HG03039 (cell line): ENCODE results near the gene ZMYM1.
"Not testable (repeated sequence)": the region's sequence is repeated elsewhere in the genome, so short reads cannot be mapped to it uniquely, and the experiment has no call there.

Source experiments
- ATAC-seq: cut with Tn5 transposase; IDR thresholded peaks from one replicate; pipeline ENCODE4 v1.9.1; 2021; ENCODE audit warnings: mild to moderate bottlenecking, moderate library complexity; ENCODE audit not compliant: unreplicated experiment

ZMYM1 gene

DNA sequence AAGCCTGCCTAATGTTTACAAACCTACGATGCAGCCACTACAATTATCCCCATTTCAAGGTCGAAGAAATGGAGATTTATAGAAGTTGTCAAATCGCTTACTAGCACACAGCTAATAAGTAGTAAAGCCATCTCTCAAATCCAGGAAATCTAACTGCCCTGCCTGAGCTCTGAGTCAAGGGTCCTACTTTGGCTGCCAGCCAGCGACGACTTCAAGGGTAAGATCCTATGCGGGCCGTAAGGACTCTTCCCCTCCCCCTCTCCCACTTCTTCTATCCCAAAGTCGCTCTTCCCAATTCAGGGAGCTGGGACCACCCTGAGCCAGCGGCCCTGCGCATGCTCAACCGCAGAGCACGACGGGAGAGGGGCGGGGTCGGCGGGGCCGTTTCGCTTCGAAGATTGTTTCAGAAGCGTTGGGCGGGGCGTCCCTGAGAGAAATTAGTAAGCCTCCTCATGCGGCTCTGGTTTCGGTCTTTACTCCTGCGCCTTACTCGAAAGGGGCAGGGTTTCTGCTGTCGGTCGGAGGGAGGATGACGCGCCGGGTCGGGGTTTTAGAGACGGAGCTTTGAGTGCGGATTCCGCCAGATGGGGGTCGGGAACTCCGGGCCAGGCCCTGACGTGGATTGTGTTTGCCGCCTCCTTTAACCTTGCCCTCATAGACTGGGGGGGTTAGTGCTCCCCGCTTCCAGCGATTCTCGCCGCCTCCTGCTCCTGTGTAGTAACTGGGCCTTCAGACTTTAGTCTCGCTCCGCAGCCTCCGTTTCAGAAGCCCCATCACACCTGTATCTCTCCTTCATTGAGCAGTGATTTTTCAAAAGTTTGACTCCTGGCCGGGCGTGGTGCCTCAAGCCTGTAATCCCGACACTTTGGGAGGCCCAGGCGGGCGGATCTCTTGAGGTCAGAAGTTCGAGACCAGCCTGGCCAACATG is at the start of gene ZMYM1:
TSS of gene ZMYM1 (plus strand) at position 383 of the 928 bp plus-strand sequence. CDS start 14,603 bp downstream, outside the sequence.
- ATAC-seq = peak; percentile 92

DNA sequence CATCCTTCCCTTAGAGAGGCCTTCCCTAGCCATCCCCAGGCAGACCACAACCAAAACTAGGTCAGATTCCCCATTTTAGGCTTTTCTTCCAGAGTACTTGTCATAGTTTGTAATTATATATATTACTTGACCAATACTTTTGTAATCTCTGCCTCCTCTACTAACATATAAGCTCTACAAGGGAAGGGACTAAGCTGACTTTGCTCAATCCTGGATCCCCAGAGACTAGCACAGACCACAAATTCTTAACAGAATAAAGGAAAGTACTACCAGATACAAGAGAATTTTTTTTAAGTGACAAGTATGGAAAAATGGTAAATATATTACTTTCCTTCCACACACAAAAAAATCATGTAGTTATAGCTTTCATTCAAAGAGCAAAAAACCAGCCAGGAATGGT is 49.4 kb upstream of the ZMYM1 start:
- no peak for ATAC-seq

DNA sequence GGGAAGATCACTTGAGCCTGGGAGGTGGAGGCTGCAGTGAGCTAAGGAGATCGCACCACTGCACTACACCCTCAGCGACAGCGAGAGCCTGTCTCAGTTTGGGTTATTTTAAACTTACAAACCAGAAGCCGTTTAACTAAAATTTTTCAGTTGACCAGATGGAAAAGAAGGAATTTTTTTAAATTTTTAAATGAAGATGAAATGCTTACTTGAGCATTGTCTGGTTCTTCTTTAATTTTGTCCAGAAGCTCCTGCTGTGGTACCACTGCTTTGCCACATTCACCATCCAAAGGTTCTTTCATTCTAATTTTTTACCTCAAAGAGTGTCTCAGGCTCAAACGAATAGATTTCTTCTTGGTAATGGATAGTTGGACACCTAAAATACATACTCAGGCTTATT is 48.8 kb upstream of the ZMYM1 start:
- no peak for ATAC-seq

DNA sequence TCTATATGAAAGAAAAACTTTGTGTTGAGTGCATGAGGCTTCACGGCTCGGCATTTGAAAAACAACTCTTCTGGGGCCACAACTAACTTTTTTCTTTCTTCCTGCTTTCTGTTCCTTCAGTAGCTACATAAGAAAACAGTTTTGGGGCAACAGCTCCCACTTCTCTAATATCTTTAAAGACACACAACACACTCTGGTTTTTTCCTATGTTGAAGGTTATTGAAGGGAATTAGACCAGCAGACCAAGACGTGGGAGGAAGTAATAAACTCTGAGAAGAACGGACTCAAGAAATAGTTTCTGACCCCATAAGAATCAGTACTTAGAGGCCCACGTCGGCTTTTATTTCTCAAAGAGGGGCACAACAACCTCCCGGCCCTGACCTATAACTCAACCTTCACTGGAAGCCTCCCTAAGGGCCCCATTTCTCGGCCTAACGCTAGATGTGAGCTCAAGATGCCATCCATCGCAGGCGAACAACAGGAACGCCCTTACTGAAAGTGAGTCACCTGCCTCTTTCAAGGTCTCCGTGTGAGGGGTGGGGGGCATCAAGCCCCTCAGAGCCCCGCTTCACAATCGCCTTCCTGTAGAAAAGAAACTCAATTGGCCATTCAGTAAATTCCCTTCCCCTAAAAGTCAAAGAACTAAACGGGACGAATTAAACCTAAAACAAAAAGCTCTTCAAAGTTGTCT is 48.3 kb upstream of the ZMYM1 start:
- no peak for ATAC-seq

DNA sequence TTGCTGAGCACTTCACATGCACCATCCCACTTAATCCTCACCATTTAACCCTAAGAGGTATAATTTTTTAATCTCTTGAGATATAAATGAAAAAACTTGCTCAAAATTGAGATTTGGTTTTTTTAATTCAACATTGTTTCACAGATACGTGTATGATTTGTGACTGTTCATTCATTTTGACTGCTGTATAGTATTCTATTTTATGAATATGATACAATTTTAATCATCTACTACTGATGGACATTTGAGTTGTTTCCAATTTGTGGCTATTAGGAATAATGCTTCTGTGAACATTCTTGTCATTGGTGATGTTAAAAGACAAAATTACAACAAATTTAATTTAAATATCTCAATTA is 46.8 kb upstream of the ZMYM1 start:
- no peak for ATAC-seq

DNA sequence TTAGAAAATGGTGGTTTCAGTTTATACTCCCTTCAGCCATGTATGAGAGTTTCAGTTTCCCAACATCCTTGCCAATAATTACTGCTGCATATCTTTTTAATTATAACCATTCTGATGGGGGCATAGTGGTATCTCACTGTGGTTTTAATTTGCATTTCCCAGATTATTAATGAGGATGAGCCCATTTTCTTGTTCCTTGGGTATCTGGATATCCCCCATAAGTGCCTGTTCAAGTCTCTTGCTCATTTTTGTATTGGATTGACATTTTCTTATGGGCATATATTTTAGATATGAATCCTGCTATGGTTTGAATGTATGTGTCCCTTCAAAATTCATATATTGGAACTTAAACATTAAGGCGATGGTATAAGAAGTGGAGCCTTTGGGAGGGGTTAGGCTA is 45.8 kb upstream of the ZMYM1 start:
- no peak for ATAC-seq

DNA sequence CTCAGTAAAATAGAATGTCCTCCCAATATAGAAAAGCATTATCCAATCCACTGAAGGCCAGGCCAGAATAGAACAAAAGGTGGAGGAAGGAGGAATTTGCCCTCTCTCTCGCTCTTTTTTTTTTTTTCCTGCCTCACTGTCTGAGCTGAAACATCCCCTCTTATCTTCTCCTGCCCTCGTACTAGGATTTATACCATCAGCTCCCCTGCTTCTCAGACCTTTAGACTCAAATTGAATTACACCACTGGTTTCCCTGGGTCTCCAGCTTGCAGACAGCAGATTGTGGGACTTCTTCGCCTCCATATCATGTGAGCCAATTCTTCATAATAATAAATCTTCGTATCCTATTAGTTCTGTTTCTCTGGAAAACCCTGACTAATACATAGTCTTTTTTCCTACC is 42.6 kb upstream of the ZMYM1 start:
- no peak for ATAC-seq

DNA sequence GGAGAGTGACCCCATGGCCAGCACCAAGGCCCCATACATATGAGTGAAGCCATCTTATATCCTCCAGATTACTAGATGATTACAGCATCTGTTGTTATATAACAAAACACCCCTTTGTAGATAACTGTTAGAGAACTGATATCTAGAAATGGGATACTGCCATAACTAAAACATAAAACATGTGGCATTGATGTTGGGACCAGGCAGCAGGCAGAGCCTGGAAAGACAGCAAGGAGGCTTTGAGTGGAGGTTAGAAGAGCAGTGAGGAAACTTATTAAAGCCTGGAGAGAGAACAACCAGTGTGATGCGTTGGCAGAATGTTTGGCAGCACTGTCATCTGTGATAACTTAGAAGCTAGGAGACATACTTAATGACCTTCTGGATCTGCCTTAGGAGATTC is 42.0 kb upstream of the ZMYM1 start:
- no peak for ATAC-seq

DNA sequence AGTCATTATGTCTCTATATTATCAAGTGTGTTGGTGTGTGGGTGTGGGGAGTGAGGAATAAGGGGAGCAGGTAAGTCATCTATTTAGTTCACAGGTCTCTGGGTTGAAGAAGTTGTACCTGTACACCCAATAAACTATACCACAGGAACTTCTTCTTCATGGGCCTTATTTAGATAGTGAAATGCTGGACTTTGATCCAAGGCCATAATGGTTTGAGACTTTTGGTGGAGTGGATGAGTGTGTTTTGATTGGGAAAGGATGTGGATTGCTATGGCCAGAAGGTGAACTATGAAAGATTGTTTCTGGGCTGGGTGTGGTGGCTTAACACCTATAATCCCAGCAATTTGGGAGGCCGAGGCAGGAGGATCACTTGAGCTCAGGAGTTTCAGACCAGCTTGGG is 40.5 kb upstream of the ZMYM1 start:
- ATAC-seq = no peak

DNA sequence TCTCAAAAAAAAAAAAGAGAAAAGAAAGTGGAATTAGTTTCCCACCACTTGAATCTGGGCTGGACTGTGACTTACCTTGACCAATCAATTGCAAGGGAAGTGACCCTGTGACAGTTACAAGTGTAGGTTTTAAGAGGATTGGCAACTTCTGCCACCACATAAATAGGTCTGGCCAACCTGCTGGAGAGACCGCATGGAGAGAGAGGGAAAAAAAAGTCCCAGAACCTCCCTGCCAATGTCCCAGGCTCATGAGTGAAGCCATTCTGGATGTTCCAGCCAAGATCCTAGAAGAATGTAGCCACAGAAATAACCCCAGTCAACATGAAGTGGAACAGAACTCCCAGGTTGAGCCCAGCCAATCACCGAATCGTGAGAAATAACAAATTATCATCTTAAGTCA is 35.7 kb upstream of the ZMYM1 start:
- ATAC-seq = no peak

DNA sequence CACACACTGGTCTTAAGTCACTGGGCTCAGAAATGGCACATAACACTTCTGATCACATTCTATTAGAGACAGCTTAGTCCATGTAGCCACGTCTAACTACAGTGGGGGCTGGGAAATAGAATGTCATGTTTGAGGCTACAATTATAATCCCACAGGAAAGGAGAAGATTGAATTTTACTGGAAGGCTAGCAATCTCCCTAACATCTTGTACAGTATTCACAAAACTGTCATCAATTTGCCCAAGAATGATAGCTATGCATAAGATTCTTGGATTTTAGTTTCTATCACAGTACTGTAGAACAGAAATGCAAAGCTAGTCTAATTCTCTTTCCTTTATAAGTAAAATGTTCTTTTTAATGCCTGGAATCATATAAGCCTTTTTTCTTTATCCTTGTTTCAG is 34.8 kb upstream of the ZMYM1 start:
- no peak for ATAC-seq

DNA sequence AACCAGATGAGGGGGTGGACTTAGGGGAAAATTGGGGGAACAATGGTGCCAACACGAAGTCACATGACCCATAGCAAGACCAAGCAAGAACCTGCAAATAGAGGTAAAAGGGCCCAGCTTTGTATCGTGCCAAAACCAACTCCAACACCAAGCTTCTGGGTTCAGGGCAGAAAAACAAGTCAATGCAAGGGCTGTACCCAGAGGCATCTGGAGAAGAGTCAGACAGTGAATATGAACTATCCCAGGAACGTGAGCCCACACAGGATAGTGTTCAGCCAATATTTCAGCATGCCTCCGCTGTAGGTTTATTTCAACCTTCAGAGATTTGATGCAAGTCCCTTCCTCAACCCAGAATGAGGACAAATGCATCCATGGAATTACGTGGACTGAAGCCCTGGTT is 32.5 kb upstream of the ZMYM1 start:
- no peak for ATAC-seq

DNA sequence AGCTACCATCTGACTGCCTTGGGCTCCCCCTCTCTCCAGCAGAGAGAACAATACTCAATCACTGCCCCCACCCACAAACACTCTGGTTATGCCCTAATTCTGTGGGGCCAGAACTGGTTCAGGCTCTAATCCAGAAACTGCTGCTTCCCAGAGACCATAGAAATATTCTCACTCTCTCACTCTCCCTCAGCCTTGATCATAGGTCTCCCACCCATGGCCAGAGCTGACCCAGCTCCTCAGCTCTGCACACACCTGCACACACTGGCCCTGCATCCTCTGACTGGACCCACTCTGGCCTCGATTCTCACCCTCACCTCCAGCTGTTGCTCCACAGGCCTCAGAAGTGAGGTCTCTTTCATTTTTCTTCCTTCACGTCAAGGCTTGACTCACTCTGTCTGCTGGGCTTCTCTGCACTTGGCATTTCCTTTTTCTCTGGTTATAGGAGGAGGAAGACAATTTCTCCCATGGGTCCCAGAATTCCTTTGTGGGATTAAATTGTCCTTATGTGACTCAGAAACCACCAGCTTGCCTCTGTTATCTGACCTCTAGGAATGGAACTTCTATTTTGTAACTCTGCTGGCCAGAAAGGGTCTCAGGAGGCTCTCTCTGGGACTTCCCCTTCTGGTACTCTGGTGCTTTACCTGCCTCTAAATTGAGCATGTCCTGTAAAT is 31.9 kb upstream of the ZMYM1 start:
- no peak for ATAC-seq

DNA sequence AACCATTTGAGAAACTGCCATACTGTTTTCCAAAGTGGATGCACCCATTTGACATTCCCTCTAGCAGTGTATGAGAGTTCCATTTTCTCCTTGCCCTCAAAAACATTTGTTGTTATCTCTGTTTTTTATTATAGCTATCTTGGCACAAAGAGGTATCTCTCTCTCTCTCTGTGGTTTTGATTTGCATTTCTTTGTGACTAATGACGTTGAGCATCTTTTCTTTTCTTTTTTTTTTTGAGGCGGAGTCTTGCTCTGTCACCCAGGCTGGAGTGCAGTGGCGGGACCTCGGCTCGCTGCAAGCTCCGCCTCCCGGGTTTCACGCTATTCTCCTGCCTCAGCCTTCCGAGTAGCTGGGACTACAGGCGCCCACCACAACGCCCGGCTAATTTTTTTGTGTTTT is 30.1 kb upstream of the ZMYM1 start:
- ATAC-seq = no peak

DNA sequence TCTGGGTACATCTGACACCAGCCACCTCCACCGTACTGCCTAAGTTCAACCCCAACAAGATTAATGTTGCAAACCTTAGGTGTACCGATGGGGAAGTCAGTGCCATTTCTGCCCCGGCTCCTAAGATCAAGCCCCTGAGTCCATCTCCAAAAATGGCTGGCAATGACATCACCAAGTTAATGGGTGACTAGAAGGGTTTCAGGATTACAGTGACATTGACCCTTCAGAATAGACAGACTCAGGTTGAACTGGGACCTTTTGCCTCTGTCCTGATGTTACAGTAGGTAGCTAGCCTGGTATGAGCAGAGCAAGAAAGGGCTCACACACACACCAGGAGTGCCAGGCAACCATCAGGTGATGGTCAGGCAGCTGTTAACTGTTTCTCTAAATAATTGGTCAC is 25.8 kb upstream of the ZMYM1 start:
- no peak for ATAC-seq

DNA sequence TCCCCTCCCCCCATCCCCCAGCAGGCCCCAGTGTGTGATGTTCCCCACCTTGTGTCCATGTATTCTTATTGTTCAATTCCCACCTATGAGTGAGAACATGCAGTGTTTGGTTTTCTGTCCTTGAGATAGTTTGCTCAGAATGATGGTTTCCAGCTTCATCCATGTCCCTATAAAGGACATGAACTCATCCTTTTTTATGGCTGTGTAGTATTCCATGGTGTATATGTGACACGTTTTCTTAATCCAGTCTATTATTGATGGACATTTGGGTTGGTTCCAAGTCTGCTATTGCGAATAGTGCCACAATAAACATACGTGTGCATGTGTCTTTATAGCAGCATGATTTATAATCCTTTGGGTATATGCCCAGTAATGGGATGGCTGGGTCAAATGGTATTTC is 24.9 kb upstream of the ZMYM1 start:
- not testable (repeated sequence) for ATAC-seq

DNA sequence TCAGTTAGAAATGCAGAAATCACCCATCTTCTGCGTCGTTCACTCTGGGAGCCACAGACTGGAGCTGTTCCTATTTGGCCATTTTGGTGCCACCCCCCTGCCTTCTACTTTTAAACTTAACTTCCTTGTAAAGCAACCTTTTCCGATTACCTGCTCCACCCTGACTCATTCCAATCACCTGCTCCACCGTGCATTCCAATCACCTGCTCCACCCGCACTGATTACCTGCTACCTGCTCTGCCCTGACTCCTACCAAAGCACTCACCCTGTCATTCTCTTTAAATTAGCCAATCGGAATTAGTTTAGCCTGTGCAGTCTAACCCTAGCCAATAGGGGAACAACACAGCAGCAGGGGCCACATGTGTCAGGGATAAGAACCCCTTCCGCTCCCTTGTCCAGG is 20.9 kb upstream of the ZMYM1 start:
- not testable (repeated sequence) for ATAC-seq

DNA sequence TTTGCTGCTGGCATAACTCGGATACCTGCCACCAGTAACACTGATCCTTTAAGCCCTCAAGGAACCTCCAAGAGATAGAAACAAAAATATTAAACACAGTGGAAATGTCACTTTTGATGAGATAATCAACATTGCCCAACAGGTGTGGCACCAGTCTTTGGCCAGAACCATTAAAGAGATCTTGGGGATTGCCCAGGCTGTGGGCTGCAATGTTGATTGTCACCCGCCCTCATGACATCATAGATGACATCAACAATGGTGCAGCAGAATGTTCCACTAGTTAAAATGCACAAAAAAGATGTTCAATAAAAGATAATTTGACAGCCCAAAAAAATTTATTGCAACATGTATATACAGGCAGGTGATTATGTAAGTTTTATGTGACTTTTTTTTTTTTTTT is 20.2 kb upstream of the ZMYM1 start:
- no peak for ATAC-seq

DNA sequence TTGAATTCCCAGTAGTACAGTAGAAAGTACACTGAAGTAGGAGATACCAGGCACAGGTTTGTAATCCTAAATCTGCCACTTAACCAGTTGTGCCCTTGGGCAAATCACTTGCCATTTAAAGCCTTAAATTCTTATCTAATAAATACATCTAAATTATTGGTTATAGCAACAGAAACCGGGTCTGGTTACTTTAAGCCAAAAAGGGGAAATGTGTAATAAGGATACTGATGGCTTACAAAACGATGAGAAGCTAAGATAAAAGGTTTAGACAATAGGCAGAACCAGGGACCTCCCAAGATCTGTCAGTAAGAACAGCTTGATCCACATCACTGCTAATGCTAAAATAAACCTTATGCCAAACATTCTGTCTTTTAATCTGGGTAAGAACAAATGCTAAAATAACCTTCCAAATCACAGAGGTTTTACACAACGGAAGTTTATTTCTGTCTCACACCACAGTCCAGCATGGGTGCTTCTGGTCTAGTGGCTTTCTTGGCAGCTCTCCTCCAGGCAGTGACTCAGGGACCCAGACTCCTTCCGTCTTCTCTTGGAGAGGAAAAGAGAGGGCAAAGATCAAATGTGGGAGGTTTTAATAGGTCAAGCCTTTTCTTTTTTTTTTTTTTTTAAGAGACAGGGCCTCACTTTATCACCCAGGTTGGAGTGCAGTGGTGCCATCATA is 16.5 kb upstream of the ZMYM1 start:
- ATAC-seq = no peak

DNA sequence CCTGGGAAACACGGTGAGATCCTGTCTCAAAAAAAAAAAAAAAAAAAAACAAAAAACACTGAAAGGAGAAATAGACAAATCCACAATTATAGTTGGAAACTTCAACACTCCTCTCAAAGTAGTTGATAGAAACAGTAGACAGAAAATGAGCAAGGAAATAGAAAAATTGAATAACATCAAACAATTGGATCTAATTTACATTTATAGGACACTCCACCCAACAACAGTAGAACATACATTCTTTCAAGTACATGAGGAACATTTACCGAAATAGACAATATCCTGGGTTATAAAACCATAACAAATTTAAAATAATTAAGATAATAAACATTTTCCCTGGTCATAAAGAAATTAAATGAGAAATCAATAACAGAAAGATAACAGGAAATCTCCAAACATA is 14.9 kb upstream of the ZMYM1 start:
- ATAC-seq = no peak

DNA sequence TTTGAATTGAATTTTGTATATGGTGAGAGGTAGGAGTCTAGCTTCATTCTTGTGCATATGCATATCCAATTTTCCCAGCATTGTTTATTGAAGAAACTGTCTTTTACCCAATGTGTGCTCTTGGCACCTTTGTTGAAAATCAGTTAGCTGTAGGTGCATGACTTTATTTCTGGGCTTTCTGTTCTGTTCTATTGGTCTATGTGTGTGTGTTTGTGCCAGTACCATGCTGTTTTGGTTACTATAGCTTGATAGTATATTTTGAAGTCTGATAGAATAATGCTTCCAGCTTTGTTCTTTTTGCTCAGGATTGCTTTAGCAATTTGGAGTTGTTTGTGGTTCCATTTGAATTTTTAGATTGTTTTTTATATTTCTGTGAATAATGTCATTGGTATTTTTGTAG is 9.4 kb upstream of the ZMYM1 start:
- ATAC-seq = no peak
